Kidney tubule cell (primary cell): ENCODE data around the gene CSNK1G2.
"Not testable (repeated sequence)": the region's sequence is repeated elsewhere in the genome, so short reads cannot be mapped to it uniquely, and the experiment has no call there.

Source experiments
- DNase-seq: peaks from one replicate; pipeline ENCODE4 v3.0.0-alpha.2; 2018; ENCODE audit warnings: low spot score

CSNK1G2 gene

DNA sequence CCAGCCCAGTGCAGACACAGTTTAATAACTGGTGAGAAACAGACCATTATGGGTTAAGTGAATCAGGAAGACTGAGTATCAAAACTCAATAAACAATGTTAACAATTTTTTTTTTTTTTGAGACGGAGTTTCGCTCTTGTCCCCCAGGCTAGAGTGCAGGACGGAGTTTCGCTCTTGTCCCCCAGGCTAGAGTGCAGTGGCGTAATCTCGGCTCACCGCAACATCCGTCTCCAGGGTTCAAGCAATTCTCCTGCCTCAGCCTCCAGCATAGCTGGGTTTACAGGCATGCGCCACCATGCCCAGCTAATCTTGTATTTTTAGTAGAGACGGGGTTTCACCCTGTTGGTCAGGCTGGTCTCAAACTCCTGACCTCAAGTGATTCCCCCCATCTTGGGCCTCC, 47.5 kb downstream of the CSNK1G2 start:
- DNase-seq: not testable (repeated sequence)

DNA sequence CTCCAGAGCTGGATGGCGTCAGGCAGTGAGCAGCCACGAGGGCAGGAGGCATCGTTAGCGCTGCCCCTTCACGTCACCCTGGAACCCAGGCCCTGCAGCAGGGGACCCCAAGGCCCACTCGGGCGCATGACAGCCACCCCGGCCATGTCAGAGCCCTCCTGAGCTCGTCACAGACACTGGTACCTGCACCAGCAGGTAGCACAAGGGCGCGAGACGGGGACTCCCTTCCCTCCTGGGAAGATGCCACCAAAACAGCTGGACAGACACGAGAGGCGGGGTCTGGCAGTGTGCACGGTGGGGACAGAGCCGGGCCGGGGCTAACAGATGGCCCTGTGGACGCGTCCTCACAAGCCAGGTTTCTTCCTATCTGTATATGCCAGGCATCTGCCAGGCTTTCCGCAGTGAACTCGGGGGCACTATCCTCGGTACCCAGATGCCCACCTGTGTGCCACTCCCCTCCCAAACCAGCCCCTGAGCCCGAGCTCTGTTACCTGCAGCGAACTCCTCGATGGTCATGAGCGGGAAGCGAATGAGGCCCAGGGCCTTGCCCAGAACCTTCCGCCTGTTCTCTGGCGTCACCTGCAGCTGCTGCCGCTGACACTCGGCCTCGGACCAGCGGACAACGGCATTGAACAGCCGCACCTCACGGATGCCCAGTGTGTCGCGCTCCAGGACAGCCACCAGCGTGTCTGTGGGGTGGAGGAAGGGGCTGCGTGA, 48.7 kb downstream of the CSNK1G2 start:
- no peak for DNase-seq

DNA sequence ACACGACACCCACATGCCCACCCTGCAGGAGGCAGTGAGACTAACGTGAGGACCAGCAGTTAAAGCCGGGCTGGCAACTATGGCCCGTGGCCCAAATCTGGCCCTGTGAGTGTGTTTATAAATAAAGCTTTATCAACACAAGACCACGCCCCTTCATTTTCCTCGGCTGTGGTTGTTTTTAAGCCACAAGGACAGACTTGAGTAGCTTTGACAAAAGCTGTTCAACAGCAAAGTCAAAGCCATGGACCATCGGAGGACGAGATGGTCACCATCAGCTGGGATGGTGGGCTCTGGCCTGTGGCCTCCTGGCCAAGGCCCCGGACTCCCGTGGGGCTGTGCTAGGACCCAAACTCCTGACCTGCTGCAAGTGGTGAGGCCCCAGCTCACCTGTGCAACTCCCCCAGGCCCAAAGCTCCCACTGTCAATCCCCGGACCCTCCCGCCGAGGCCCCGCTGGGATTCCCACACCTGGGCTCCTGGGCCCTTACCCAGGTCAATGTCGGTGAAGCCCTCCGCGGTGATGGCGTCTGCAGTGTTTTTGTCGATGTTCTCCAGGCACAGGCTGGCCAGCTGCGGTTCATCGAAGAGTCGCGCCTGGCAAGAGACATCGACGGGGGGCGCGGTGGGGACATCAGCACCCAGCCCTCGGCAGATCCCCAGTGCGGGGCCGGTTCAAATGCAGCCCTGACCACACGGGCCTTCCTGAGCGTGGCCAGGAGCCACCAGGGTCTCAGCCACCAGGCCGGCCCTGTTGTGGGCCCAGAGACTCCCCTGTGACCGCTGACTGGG, 49.5 kb downstream of the CSNK1G2 start:
- no peak for DNase-seq

DNA sequence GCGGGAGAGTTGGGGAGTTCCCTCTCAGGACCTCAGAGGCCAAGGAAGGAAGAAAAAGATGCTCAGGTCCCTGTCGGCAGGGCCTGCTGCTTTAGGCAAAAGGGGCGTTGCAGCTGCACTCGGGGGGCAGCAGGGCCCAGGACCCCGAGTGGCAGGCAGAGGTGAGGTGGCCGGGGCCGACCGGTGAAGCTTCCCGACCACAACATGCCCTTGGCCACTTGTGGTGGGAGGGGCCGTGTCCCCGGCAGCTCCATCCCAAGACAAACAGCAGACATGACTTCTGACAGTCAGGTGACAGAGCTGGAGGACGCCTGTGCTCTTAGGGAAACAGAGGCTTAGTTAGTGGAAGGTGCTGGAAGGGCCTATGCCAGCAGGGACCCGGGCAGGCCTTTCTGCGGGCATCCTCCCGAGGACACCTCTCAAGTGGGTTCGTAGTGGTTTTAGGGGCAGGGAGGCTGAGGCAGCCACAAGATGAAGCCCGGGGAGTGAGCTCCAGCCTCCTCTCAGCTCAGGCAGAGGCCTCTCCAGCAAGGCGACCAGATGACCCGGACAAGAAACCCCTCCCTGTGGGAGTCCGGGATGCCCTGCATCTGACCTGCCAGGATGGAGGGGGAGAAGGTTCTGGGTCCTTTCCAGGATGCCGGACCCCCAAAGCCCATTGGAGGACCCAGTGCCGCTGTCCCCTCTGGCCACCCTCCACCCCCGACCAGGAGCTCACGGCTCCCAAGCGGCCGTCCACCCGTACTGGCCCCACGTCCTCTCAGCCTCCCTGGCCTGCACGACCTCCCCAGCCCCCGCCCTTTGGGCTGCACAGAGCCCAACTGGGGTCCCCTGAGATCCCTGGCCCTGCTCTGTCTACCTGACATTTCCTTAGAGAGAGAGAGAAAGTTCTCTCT, 50.3 kb downstream of the CSNK1G2 start:
- no peak for DNase-seq

DNA sequence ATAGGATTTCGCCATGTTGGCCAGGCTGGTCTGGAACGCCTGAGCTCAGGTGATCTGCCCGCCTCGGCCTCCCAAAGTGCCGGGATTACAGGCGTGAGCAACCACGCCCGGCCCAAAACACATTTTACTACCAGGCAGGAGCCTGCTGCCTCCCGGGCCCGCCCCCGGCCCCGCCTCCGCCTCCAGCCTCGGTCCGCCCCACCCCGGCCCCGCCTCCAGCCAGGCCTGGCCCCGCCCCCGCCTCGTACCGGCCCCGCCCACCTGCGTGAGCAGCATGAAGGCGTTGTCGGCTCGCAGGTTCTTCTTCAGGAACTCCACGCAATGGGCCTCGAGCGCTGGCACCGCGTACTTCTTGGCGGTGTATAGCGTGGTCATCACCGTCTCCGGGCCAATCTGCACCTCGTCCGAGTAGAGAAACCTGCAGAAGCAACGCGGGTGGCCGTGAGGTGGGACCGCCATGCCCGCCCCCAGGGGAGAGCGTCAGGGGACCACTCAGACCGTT, 51.8 kb downstream of the CSNK1G2 start:
- no peak for DNase-seq

DNA sequence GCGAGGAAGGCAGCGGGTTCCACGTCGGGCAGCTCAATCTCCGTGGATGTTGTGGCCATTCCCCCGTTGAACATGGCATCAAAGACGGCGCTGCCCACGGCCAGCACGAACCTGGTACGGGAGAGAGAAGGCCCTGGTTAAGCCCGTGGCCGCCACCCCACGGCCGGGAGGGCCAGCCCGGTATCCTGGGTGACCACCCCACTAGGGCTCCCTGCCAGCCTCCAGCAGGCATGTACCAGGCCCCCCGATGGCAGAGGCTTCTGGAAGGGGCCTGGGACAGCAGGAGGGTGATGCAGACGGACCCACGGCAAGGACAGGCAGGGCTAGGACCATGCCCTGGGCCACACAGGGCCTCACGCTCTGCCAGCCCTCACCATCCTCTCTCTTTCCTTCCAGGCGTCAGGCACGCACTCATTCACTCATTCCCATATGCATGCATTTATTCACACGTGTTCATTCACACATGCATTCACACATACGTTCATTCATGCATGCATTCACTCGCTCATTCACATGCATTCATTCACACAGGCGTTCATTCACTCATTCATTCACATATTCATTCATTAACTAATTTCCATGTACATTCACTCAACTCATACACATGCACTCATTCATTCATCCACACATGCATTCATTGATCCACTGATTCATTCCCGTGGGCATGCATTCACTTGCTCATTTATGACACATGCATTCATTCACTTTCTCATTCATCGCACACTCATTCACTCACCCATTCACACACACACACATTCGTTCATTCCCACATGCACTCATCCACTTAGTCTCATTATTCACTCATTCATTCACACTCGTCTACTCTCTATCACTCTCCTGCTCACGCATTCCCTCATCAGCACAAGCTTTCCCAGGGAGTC, 56.6 kb downstream of the CSNK1G2 start:
- DNase-seq: no peak

DNA sequence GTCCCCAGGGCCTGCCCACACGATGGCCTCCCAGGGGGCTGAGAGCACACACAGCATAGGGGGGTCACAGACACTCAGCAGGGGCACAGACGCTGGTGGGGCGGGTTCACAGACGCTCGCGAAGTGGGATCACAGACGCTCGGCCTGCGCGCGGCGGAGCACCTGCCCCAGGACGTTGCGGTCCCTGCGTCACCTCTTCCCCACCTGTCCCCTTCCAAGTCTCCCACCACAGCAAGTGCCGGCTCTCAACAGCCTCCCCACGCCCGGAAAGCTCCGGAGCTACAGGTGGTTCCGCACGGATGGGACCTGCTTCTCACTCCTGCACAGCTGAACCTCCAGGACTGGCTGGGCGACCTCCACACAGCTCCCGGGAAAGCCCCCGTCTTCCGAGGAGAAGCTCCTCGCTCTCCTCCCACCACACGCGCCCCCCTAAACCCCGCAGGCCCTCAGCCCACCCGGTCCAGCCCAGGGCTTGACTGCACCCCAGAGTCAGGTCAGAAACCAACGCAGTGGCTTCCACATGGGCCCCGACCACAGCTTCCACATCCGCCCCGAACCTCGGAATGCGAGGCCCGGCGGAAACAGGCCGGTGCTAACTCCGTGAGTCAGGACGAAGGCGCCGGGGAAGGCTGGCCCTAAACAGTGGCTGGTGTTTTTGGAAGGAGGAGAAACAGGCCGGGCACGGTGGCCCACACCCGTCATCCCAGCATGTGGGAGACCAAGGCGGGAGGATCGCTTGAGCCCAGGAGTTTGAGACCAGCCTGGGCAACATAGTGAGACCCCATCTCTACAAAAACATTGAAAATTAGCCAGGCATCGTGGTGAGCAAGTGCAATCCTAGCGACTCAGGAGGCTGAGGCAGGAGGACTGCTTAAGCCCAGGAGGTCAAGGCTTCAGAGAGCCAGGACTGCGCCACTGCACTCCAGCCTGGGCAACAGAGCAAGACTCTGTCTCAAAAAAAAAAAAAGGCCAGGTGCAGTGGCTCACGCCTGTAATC, 58.0 kb downstream of the CSNK1G2 start:
- no peak for DNase-seq

DNA sequence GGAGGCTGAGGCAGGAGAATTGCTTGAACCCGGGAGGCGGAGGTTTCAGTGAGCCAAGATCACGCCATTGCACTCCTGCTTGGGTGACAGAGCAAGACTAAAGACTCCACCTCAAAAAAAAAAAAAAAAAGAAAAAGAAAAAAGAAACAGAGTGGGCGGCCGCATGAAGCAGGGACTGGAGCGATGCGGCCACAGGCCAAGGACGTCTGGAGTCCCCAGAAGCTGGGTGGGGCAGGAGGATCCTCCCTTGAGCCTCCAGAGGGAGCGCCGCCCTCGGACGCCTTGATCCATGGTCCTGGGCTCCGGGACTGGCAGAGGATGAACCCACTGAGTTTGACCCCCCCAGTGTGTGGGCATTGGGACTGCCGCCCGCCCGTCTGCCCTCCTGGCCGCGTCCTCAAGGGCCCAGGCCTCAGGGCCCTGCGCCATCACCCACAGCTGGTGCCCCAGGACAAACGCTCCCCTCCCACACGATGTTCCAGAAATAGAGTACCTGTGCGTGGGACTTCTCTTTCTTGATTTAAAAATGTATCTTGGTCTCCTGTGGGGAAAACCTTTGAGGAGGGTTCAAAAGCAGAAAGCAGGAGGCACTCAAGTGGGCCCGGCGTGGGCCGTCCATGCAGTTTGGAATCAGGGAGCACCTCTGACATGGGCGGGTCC, 59.0 kb downstream of the CSNK1G2 start:
- DNase-seq: no peak

DNA sequence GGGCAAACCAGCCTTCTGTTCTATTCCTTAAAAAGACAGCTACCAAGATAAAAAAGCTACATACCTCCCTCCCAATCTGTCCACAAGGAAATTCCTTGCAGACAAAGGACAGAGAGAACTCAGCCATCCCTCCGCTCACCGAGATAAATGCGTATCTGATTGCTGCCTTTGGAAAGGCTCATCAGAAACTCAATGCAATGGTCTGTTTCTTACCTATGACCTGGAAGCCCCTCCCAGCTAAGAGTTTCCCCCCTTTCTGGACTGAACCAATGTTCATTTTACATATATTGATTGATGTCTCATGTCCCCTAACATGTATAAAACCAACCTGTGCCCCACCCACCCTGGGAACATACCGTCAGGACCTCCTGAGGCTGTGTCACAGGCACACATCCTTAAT, 62.9 kb downstream of the CSNK1G2 start:
- no peak for DNase-seq

DNA sequence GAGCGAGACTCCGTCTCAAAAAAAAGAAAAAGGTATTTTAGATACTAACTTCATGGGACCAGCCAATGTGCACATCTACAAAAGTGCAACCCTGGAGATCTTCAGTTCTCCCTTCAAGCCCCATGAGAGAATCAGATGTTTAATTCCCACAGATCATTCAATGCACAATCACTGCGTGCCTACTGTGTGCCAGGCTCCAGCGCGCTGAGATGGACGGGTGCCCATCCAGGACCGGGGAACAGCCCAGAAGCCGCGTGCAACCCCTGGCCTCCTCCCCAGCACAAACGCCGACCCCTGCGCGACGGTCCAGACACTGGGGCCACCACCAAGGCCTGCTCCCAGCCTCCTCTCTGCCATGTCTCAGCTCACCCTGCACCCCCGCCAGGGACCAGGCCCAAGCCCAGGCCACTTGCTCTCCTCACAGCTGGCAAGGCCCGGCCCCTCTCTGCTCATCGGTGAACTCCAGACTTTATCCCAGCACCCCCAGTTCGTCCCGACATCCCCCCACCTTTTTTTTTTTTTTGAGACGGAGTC, 69.2 kb downstream of the CSNK1G2 start:
- DNase-seq: no peak

DNA sequence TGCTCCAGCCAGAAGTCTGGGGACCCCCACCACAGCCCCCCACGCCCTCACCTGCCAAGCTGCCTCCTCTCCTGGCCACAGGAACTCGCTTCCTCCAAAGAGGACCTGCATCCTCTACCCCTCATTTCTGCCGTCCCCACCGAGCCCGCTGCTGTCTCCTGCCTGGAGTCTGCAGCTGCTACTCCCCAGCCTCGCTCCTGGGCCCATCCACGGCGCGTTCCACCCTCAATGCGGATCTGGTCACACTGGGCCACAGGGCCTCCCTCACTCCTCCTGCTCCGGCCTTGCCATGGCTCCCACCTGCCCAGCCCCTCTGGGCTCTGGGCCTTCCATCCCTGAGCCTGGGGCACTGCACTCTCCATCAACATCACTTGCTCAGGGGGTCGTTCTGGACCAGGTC, 70.2 kb downstream of the CSNK1G2 start:
- no peak for DNase-seq

DNA sequence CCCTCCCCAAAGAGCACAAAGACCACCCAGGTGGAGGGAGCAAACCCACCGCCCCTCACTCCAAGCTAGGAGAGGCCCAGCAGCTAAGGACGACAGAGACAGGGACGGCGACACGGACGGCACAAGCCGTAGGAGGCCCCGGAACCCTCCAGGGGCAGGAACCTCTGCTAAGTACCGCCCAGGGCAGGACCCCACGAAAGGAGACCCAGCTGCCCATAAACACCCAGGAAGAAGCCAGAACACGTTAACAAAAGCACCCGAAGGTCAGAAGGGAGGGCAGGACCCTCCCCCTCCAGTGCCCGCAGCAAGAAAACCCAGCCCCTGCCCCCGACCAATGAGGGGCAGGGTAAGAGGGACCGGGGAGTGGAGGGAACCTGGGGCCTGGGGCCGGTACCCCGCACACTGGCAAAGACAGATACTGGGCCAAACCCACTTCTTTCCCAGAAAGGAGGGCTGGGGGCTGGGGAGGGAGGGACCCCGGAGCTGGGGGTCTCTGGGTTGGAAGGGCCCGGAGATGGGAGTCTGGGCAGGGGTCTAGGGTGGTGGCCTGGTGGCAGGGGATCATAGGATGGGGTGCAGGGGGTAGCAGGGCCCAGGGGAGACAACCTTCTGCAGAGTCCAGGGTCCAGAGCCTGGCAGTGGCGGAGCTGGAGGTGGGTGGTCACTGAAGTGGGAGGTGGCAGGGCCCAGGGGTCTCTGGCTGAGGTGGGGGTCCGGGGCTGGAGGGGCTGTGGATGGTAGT, 72.1 kb downstream of the CSNK1G2 start:
- no peak for DNase-seq

DNA sequence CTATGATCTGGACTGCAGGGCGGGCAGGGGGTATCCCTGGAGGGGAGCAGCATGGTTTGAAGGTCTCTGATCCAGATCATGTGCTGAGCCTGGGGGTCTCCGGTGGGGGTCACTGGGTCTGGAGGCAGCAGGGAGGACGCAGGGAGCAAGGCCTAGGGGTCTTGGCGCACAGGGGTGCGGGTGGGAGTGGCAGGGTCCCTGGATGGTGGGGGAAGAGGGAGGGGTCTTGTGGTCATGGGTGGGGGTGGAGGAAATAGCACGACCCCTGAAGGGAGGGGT, 72.7 kb downstream of the CSNK1G2 start:
- no peak for DNase-seq

DNA sequence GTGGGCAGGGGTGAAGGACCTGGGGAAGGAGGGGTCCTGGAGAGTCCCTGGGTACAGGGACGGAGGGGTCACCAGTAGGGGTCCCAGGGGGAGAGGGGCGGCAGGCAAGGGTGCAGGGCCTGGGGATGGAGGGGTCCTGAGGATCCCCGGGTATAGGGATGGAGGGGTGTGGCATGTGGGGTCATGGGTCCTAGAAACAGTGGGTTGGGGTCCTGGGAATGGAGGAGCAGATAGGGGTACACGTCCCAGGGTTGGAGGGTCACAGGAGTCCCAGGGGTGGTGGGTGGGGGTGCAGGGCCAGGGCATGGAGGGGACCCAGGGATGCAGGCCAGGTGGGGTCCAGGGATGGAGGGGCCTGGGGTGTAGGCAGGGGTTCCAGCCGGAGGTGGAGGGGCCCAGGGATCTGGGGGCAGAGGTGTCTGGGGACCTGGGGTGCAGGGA, 73.2 kb downstream of the CSNK1G2 start:
- DNase-seq: no peak

DNA sequence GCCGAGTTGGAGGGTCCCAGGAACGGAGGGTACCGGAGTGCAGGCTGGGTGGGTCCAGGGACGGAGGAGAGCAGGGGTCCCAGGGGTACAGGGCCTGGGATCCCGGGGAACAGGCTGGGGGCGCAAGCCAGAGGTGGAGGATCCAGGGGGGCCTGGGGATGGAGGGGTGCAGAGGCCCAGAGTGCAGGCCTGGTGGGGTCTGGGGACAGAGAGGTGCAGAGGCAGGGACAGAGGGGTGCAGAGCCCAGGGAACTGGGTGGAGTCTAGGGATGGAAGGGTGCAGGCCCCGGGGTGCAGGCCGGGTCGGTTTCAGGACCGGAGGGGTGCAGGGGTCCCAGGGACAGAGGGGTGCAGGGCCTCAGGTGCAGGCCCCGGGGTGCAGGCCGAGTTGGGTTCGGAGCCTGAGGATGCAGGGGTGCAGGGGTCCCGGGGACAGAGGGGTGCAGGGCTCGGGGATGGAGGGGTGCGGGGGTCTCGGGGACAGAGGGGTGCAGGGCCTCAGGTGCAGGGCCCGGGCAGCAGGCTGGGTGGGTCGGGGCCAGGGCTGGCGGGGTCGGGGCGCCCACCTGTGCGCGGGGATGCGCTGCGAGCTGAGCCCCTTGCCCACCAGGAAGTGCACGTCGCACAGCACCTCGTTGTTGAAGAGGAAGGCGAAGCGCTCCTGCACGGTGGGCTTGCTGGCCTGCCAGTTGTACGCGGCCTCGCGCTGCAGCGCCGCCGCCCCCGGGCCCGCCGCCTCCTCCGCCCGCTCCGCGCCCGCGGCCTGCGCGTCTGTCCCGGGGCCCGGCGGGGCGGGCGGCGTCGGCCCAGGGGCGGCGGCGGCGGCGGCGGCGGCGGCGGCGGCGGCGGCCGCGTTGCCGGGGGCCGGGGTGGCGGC, 74.0 kb downstream of the CSNK1G2 start:
- peak; percentile 19 for DNase-seq

DNA sequence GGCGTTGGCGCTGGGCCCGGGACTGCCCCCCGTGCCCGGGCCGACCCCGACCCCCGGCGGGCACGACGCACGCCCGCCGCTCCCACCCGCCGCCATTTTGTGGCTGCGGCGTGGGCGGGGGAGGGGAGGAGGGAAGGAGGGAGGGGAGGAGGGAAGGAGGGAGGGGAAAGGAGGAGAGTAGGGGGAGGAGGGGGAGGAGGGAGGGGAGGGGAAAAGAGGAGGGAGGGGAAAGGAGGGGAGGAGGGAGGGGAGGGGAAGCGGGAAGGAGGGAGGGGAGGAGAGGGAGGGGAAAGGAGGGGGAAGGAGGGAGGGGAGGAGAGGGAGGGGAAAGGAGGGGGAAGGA, 74.6 kb downstream of the CSNK1G2 start, which contains the start of gene BTBD2:
Gene BTBD2 (minus strand): TSS at position 107 of the 343 bp plus-strand sequence. CDS start 11 bp downstream, at position 96.
- DNase-seq: peak; percentile 64

DNA sequence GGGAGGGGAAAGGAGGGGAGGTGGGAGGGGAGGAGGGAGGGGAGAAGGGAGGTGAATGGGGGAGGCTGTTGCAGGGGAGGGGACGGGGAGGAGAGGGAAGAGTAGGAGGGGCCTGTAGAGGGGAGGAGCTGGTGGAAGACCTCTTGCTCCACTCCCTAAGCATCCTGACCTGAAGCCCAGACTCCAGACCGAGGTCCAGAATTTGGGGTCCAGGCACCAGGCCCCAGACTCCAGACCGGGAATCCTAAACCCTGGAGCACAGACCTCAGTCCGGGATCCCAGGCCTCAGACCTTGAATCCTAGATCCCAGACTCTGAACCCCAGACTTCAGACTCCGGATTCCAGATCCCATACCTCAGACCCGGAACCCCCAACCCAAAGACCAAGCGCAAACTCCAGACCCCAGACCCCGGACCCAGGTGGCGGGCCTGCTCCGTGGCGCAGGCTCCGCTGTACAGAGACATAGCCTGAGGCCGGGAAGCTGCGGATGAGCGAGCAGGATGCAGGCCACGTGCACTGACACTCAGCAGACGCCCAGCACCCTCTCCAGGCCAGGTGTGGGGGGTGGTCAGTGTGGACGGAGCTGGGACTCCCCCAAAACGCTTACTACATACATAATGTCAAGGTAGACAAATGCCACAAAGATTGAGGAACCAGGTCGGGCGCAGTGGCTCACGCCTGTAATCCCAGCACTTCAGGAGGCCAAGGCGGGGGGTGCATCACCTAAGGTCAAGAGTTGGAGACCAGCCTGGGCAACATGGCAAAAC, 75.3 kb downstream of the CSNK1G2 start:
- peak; percentile 73 for DNase-seq
